ENCODE measurements around the gene ATP10B.

Gene ATP10B

GRCh38 chr5:160635046-160635445 is 217.0 kb downstream of the ATP10B start:
- DNase-seq = no peak

- DNase-seq = no peak
These were observed 223.0 kb downstream of the ATP10B start for GRCh38 chr5:160629003-160629402.

GRCh38 chr5:160628619-160628968 is 223.4 kb downstream of the ATP10B start:
- no peak for DNase-seq

GRCh38 chr5:160627921-160628618 is 223.9 kb downstream of the ATP10B start:
- no peak for DNase-seq

GRCh38 chr5:160626322-160626721 is 225.7 kb downstream of the ATP10B start:
- no peak for DNase-seq

- no peak for DNase-seq
These were observed 230.5 kb downstream of the ATP10B start for GRCh38 chr5:160621526-160621925.

- DNase-seq = no peak
These were observed 231.6 kb downstream of the ATP10B start for GRCh38 chr5:160620401-160620800.

- no peak for DNase-seq
These were observed 232.6 kb downstream of the ATP10B start for GRCh38 chr5:160619381-160619780.

- no peak for DNase-seq
These were observed 233.7 kb downstream of the ATP10B start for GRCh38 chr5:160618286-160618685.

GRCh38 chr5:160616712-160617497 is 235.1 kb downstream of the ATP10B start:
- no peak for DNase-seq

- no peak for DNase-seq
These were observed 237.9 kb downstream of the ATP10B start for GRCh38 chr5:160614136-160614535.

- DNase-seq = no peak
These were observed 246.7 kb downstream of the ATP10B start for GRCh38 chr5:160605266-160605665.

GRCh38 chr5:160604484-160604883 is 247.5 kb downstream of the ATP10B start:
- no peak for DNase-seq

GRCh38 chr5:160602744-160603143 is 249.3 kb downstream of the ATP10B start:
- DNase-seq = no peak

GRCh38 chr5:160601046-160601445 is 251.0 kb downstream of the ATP10B start:
- DNase-seq = no peak

GRCh38 chr5:160573318-160573717 is 278.7 kb downstream of the ATP10B start:
- no peak for DNase-seq

- DNase-seq = no peak
These were observed 284.8 kb downstream of the ATP10B start for GRCh38 chr5:160567031-160567705.

- no peak for DNase-seq
These were observed 286.6 kb downstream of the ATP10B start for GRCh38 chr5:160565376-160565775.

- no peak for DNase-seq
These were observed 295.2 kb downstream of the ATP10B start for GRCh38 chr5:160556846-160557245.

GRCh38 chr5:160555971-160556631 is 295.9 kb downstream of the ATP10B start:
- no peak for DNase-seq

GRCh38 chr5:160555581-160555970 is 296.4 kb downstream of the ATP10B start:
- no peak for DNase-seq

- no peak for DNase-seq
These were observed 301.9 kb downstream of the ATP10B start for GRCh38 chr5:160550075-160550474.

GRCh38 chr5:160548949-160549645 is 302.9 kb downstream of the ATP10B start:
- no peak for DNase-seq
